Liver (tissue), 9 donors: ENCODE results near the gene TMIE. TPM values are rescaled to one million over a fixed set of nuclear protein-coding genes. Genes with fewer than 3 reads are reported as not detected.

ENCODE experiments used
- DNase-seq: peaks from one replicate; pipeline ENCODE4 v3.0.0-alpha.2; 2017; ENCODE audit warnings: low spot score
- H3K27ac ChIP-seq, 2 donors: one replicate each; pipeline ENCODE4 v1.7.0; 2013; ENCODE audit warnings: inconsistent platforms in 2 of 2, low read length in 2 of 2, control low read depth in 1 of 2, low read depth in 1 of 2, mild to moderate bottlenecking in 1 of 2
- H3K27me3 ChIP-seq, 4 donors: one replicate each; pipeline versions ENCODE4 v1.6.1 to v1.7.0; 2013; ENCODE audit warnings: low read length in 3 of 4, inconsistent platforms in 1 of 4, mild to moderate bottlenecking in 1 of 4, moderate library complexity in 1 of 4; ENCODE audit not compliant: control insufficient read depth in 4 of 4, insufficient read depth in 4 of 4
- H3K36me3 ChIP-seq, 4 donors: one replicate each; pipeline versions ENCODE4 v1.6.1 to v1.7.0; 2013; ENCODE audit warnings: low read length in 3 of 4, mild to moderate bottlenecking in 3 of 4, low read depth in 1 of 4, moderate library complexity in 1 of 4; ENCODE audit not compliant: control insufficient read depth in 4 of 4, insufficient read depth in 3 of 4
- H3K4me1 ChIP-seq, 4 donors: one replicate each; pipeline versions ENCODE4 v1.6.1 to v1.7.0; 2013; ENCODE audit warnings: low read length in 3 of 4, mild to moderate bottlenecking in 3 of 4, moderate library complexity in 1 of 4; ENCODE audit not compliant: control insufficient read depth in 4 of 4, insufficient read depth in 4 of 4
- H3K4me3 ChIP-seq, 3 donors: one replicate each; pipeline versions ENCODE4 v1.6.1 to v1.7.0; 2013; ENCODE audit warnings: low read length in 3 of 3, control low read depth in 1 of 3, low read depth in 1 of 3, mild to moderate bottlenecking in 1 of 3
- H3K9ac ChIP-seq, 2 donors: one replicate each; pipeline ENCODE4 v1.7.0; 2013; ENCODE audit warnings: low read length in 2 of 2, mild to moderate bottlenecking in 2 of 2, moderate library complexity in 2 of 2, control low read depth in 1 of 2, low read depth in 1 of 2
- H3K9me3 ChIP-seq, 4 donors: one replicate each; pipeline versions ENCODE4 v1.6.1 to v1.7.0; 2013; ENCODE audit warnings: low read length in 3 of 4; ENCODE audit not compliant: control insufficient read depth in 4 of 4
- EGR1 ChIP-seq, 2 donors: IDR thresholded peaks; 2 replicates each; pipeline ENCODE4 v1.6.1; 2016 to 2018; ENCODE audit warnings: antibody characterized with exemption in 2 of 2, low read depth in 2 of 2
- FOXA1 ChIP-seq: IDR thresholded peaks from 2 replicates; pipeline ENCODE4 v1.6.1; 2016; ENCODE audit warnings: antibody characterized with exemption
- FOXA2 ChIP-seq: IDR thresholded peaks from 2 replicates; pipeline ENCODE4 v1.6.1; 2016; ENCODE audit warnings: antibody characterized with exemption
- HNF4A ChIP-seq, 2 donors: conservative IDR thresholded peaks; 2 replicates each; pipeline ENCODE4 v1.6.1; 2016; ENCODE audit warnings: antibody characterized with exemption in 2 of 2, mild to moderate bottlenecking in 2 of 2
- JUND ChIP-seq, 2 donors: IDR thresholded peaks; 2 replicates each; pipeline ENCODE4 v1.6.1; 2016; ENCODE audit warnings: antibody characterized with exemption in 2 of 2
- NR2F2 ChIP-seq: IDR thresholded peaks from 2 replicates; pipeline ENCODE4 v1.6.1; 2016; ENCODE audit warnings: antibody characterized with exemption
- RXRA ChIP-seq, 2 donors: IDR thresholded peaks; 2 replicates each; pipeline ENCODE4 v1.6.1; 2017 to 2018; ENCODE audit warnings: antibody characterized with exemption in 2 of 2, mild to moderate bottlenecking in 1 of 2
- SP1 ChIP-seq: IDR thresholded peaks from 2 replicates; pipeline ENCODE4 v1.6.1; 2018; ENCODE audit warnings: antibody characterized with exemption, mild to moderate bottlenecking
- TAF1 ChIP-seq: conservative IDR thresholded peaks from 2 replicates; pipeline ENCODE4 v1.6.1; 2016; ENCODE audit warnings: antibody characterized with exemption, mild to moderate bottlenecking
- YY1 ChIP-seq: IDR thresholded peaks from 2 replicates; pipeline ENCODE4 v1.6.1; 2016; ENCODE audit warnings: antibody characterized with exemption, mild to moderate bottlenecking
- WGBS: extraction: QIAGEN DNeasy Blood & Tissue Kit; methylation state at CpG from one replicate; pipeline ENCODE4 v1.1.7; 2013; 5-methylcytosine and 5-hydroxymethylcytosine counted together
- polyA plus RNA-seq, 2 donors: library from polyadenylated mRNA; stranded (reverse) in 1 of 2; unstranded in 1 of 2; fragments of 200-250 nt in 1 of 2; fragments of >200 nt in 1 of 2; fragmentation: Nextera tagmentation in 1 of 2; extraction: Ambion mirVana in 1 of 2; gene quantifications; one replicate each; pipeline versions ENCODE4 v1.2.1 to v1.2.3, GENCODE V29; 2013 to 2015
- total RNA-seq, 2 donors: library from RNA; depleted of rRNA; stranded (reverse); fragments of >200 nt; gene quantifications; one replicate each; pipeline ENCODE4 v1.2.3, GENCODE V29; 2014
- TF ChIP-seq, protein P1 (sequence below): IDR thresholded peaks from 2 replicates; pipeline ENCODE4 v1.6.1; 2016; ENCODE audit warnings: antibody characterized with exemption
- TF ChIP-seq, protein P2 (sequence below): IDR thresholded peaks from 2 replicates; pipeline ENCODE4 v1.6.1; 2016; ENCODE audit warnings: antibody characterized with exemption
- TF ChIP-seq, protein P3 (sequence below): fragments of 150-350 bp; IDR thresholded peaks from 2 replicates; pipeline ENCODE4 v1.5.1; 2017; ENCODE audit warnings: improper control_type of control experiment, low read depth, low read length; ENCODE audit not compliant: missing input control
- TF ChIP-seq, protein P4 (sequence below): IDR thresholded peaks from 2 replicates; pipeline ENCODE4 v1.6.1; 2016; ENCODE audit warnings: antibody characterized with exemption, mild to moderate bottlenecking
- TF ChIP-seq, protein P5 (sequence below): IDR thresholded peaks from 2 replicates; pipeline ENCODE4 v1.6.1; 2016; ENCODE audit warnings: antibody characterized with exemption
- donor health status: healthy.
- donor health status: healthy.
- donor health status: healthy.
- donor health status: healthy.
- donor health status: healthy.

TMIE gene
- total and polyA plus RNA-seq, 4 donors, result 0.13 to 0.26 (median 0.15) TPM

DNA sequence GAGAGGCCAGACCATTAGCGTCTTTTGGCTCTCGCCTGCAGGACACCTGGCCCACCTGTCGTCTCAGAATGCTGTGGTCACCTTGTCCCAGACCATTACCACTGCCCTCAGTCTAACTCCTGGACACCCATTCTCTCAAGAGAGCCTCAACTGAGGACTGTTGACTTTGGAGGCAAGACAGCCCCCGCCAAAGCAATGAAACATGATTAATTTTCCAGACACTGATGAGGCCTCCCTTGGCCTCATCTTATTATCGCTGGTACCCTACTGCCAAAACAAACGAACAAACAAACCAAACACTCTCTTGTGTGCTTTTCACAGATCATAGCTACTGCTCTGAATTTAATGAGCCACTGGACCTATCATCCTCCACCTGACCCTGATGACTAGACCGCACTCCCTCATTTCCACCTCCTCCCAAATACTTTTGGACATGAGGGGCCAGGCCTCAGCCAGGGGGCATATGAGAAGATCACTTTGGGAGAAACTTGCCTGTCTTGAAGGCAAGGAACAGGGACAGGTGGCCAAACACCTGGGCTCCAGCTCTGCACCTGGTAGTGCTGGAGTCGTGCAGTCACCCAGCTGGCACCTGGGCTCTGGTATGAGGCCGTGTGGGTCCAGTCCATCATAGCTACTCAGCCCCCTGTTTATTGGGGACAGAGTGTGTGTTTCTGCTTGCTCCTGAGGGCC, 35.3 kb upstream of the TMIE start:
- Histone ChIP-seq H3K4me3 (no peak overlapping the region), H3K9ac (no peak overlapping the region), H3K4me1 (peaks cover 5 to 29% (median 24%) of the 10 kb centered on the region in 4 donors), H3K36me3 (peaks cover 0 to 3% (median 0%) of the 10 kb centered on the region in 4 donors), H3K27ac (no peak overlapping the region), H3K9me3 (no peaks in the 10 kb centered on the region), H3K27me3 (no peaks in the 10 kb centered on the region)
- DNase-seq, result no peak
- WGBS, result 65% methylated on average over 9 of the region's 9 CpGs
- TF ChIP-seq YY1 (no peak), RXRA (IDR thresholded peaks at IDR 0.05) (no peak), EGR1 (IDR thresholded peaks at IDR 0.05; ENCODE audit: low read depth in 2 of 2) (no peak), HNF4A (conservative IDR thresholded peaks at IDR 0.05) (no peak), SP1 (no peak), TAF1 (no peak), JUND (IDR thresholded peaks at IDR 0.05) (no peak), FOXA2 (no peak)
- TF ChIP-seq, protein P1, sequence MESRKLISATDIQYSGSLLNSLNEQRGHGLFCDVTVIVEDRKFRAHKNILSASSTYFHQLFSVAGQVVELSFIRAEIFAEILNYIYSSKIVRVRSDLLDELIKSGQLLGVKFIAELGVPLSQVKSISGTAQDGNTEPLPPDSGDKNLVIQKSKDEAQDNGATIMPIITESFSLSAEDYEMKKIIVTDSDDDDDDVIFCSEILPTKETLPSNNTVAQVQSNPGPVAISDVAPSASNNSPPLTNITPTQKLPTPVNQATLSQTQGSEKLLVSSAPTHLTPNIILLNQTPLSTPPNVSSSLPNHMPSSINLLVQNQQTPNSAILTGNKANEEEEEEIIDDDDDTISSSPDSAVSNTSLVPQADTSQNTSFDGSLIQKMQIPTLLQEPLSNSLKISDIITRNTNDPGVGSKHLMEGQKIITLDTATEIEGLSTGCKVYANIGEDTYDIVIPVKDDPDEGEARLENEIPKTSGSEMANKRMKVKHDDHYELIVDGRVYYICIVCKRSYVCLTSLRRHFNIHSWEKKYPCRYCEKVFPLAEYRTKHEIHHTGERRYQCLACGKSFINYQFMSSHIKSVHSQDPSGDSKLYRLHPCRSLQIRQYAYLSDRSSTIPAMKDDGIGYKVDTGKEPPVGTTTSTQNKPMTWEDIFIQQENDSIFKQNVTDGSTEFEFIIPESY, result no peak
- TF ChIP-seq, protein P2, sequence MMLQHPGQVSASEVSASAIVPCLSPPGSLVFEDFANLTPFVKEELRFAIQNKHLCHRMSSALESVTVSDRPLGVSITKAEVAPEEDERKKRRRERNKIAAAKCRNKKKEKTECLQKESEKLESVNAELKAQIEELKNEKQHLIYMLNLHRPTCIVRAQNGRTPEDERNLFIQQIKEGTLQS, result no peak
- TF ChIP-seq, protein P3, sequence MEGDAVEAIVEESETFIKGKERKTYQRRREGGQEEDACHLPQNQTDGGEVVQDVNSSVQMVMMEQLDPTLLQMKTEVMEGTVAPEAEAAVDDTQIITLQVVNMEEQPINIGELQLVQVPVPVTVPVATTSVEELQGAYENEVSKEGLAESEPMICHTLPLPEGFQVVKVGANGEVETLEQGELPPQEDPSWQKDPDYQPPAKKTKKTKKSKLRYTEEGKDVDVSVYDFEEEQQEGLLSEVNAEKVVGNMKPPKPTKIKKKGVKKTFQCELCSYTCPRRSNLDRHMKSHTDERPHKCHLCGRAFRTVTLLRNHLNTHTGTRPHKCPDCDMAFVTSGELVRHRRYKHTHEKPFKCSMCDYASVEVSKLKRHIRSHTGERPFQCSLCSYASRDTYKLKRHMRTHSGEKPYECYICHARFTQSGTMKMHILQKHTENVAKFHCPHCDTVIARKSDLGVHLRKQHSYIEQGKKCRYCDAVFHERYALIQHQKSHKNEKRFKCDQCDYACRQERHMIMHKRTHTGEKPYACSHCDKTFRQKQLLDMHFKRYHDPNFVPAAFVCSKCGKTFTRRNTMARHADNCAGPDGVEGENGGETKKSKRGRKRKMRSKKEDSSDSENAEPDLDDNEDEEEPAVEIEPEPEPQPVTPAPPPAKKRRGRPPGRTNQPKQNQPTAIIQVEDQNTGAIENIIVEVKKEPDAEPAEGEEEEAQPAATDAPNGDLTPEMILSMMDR, result no peak
- TF ChIP-seq, protein P4, sequence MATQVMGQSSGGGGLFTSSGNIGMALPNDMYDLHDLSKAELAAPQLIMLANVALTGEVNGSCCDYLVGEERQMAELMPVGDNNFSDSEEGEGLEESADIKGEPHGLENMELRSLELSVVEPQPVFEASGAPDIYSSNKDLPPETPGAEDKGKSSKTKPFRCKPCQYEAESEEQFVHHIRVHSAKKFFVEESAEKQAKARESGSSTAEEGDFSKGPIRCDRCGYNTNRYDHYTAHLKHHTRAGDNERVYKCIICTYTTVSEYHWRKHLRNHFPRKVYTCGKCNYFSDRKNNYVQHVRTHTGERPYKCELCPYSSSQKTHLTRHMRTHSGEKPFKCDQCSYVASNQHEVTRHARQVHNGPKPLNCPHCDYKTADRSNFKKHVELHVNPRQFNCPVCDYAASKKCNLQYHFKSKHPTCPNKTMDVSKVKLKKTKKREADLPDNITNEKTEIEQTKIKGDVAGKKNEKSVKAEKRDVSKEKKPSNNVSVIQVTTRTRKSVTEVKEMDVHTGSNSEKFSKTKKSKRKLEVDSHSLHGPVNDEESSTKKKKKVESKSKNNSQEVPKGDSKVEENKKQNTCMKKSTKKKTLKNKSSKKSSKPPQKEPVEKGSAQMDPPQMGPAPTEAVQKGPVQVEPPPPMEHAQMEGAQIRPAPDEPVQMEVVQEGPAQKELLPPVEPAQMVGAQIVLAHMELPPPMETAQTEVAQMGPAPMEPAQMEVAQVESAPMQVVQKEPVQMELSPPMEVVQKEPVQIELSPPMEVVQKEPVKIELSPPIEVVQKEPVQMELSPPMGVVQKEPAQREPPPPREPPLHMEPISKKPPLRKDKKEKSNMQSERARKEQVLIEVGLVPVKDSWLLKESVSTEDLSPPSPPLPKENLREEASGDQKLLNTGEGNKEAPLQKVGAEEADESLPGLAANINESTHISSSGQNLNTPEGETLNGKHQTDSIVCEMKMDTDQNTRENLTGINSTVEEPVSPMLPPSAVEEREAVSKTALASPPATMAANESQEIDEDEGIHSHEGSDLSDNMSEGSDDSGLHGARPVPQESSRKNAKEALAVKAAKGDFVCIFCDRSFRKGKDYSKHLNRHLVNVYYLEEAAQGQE, result no peak

DNA sequence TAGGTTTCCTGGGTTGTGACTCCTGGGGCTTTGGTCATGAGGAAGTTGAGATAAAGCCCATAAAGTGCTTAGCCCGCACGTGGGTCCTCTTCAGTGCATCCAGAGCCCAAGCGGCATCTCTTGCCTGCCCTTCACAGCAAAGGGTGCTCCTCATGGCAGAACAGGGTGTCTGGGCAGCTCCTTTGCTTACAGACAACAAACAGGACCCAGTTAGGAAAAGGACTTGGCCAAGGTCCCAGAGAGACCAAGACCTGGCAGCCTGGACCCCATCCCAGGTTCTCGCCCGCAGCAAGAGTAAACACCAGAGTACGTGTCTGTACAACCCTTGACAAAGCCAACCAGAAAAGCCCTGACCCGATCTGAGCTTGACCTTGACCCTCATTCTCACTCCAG, 34.7 kb upstream of the TMIE start:
- Histone ChIP-seq H3K36me3 (peaks cover 0 to 6% (median under 1%) of the 10 kb centered on the region in 4 donors), H3K4me3 (no peak overlapping the region), H3K27me3 (no peaks in the 10 kb centered on the region), H3K9me3 (no peaks in the 10 kb centered on the region), H3K4me1 (peaks cover 2 to 24% (median 18%) of the 10 kb centered on the region in 4 donors), H3K9ac (no peak overlapping the region), H3K27ac (no peak overlapping the region)
- WGBS, result 41% methylated on average over 7 of the region's 7 CpGs
- DNase-seq, result no peak
- TF ChIP-seq NR2F2, result no peak
- TF ChIP-seq, protein P2, result no peak
- TF ChIP-seq, protein P1, result no peak
- peak; percentile 59 for TF ChIP-seq FOXA2
- TF ChIP-seq RXRA (IDR thresholded peaks at IDR 0.05), result peak; percentile 28 to 76
- TF ChIP-seq, protein P5, sequence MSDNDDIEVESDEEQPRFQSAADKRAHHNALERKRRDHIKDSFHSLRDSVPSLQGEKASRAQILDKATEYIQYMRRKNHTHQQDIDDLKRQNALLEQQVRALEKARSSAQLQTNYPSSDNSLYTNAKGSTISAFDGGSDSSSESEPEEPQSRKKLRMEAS, result no peak
- TF ChIP-seq FOXA1, result peak; percentile 39
- peak; percentile 27 to 37 for TF ChIP-seq HNF4A (conservative IDR thresholded peaks at IDR 0.05)
